Fibroblast of lung (primary cell): Measurements from ENCODE around the gene KCNJ6.

Experiments used
- CTCF ChIP-seq, 2 donors: IDR thresholded peaks in 1 of 2; conservative IDR thresholded peaks in 1 of 2; 1 replicate in 1 of 2; 2 replicates in 1 of 2; pipeline ENCODE4 v1.5.1; 2011 to 2012; ENCODE audit warnings: low read length in 2 of 2, control low read depth in 1 of 2, inconsistent platforms in 1 of 2, low read depth in 1 of 2, mild to moderate bottlenecking in 1 of 2
- EZH2 ChIP-seq: IDR thresholded peaks from 2 replicates; pipeline ENCODE4 v1.5.1; 2012; ENCODE audit warnings: low read length, control low read depth, mild to moderate bottlenecking; ENCODE audit errors: missing control alignments

DNA sequence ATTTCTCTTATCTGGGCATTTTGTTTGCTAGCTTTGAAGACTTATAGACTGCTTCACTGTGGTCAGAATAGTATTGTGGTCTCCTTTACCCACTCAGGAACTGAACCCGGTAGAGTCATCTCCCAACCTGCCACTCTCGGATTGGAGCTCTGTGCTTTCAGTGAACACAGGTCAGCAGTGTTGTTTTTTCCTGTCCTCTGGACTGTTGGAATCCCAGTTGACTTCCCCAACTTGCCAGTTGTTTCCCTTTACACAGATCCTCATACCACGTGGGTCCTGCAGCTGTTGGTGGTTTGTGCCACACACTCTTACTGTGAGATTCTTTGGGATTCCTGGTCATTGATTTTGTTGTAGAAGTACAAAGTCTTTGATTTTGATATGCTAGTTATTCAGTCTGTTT, 335.6 kb downstream of the KCNJ6 start:
- no peak for TF ChIP-seq EZH2
- no peak for TF ChIP-seq CTCF (conservative IDR thresholded peaks at IDR 0.05 in 1 of 2, IDR thresholded peaks at IDR 0.05 in 1 of 2; ENCODE audit: low read depth in 1 of 2, low read length in 2 of 2)
